Neuronal stem cell (in vitro differentiated cells): ENCODE measurements around the gene SYNDIG1. TPM values are rescaled to one million over a fixed set of nuclear protein-coding genes. Genes with fewer than 3 reads are reported as not detected.

Experiments used
- DNase-seq: peaks from one replicate; pipeline ENCODE4 v3.0.0-alpha.2; 2013; ENCODE audit warnings: low spot score
- H2AFZ ChIP-seq: one replicate; pipeline ENCODE4 v1.6.1; 2013; ENCODE audit warnings: mild to moderate bottlenecking, low read length, inconsistent platforms
- H2AK5ac ChIP-seq: 2 replicates; pipeline ENCODE4 v1.6.1; 2013; ENCODE audit warnings: low read depth, mild to moderate bottlenecking, inconsistent platforms, low read length, moderate library complexity, mixed read lengths
- H2BK120ac ChIP-seq: 2 replicates; pipeline ENCODE4 v1.6.1; 2013; ENCODE audit warnings: low read depth, mild to moderate bottlenecking, inconsistent platforms, low read length, moderate library complexity, mixed read lengths
- H2BK12ac ChIP-seq: one replicate; pipeline ENCODE4 v1.6.1; 2013; ENCODE audit warnings: low read length, inconsistent platforms
- H2BK15ac ChIP-seq: 2 replicates; pipeline ENCODE4 v1.6.1; 2013; ENCODE audit warnings: mild to moderate bottlenecking, low read length, inconsistent platforms, mixed read lengths
- H2BK5ac ChIP-seq: one replicate; pipeline ENCODE4 v1.6.1; 2013; ENCODE audit warnings: inconsistent platforms, mild to moderate bottlenecking, low read length, moderate library complexity
- H3K14ac ChIP-seq: one replicate; pipeline ENCODE4 v1.6.1; 2013; ENCODE audit warnings: low read length, inconsistent platforms
- H3K18ac ChIP-seq: 2 replicates; pipeline ENCODE4 v1.6.1; 2013; ENCODE audit warnings: low read length, inconsistent platforms
- H3K23ac ChIP-seq: 2 replicates; pipeline ENCODE4 v1.6.1; 2013; ENCODE audit warnings: low read depth, mild to moderate bottlenecking, mixed read lengths, low read length, inconsistent platforms; ENCODE audit not compliant: poor library complexity
- H3K27ac ChIP-seq: replicated peaks from 3 replicates; pipeline ENCODE4 v1.5.1; 2013; ENCODE audit warnings: low read length, inconsistent platforms
- H3K27me3 ChIP-seq, 3 experiments: 2 replicates each; pipeline ENCODE4 v1.6.1; 2013; ENCODE audit warnings: low read length in 3 of 3, mild to moderate bottlenecking in 2 of 3, inconsistent platforms in 1 of 3, low read depth in 1 of 3, mixed read lengths in 1 of 3, moderate library complexity in 1 of 3; ENCODE audit not compliant: control insufficient read depth in 3 of 3, insufficient read depth in 3 of 3
- H3K36me3 ChIP-seq, 2 donors: replicated peaks in 1 of 2; 2 replicates each; pipeline ENCODE4 v1.6.1; 2013; ENCODE audit warnings: low read length in 2 of 2; ENCODE audit not compliant: control insufficient read depth in 2 of 2, insufficient read depth in 2 of 2
- H3K4ac ChIP-seq: 2 replicates; pipeline ENCODE4 v1.6.1; 2013; ENCODE audit warnings: inconsistent platforms, mild to moderate bottlenecking, low read length, moderate library complexity
- H3K4me1 ChIP-seq, 2 donors: 1 replicate in 1 of 2; 2 replicates in 1 of 2; pipeline ENCODE4 v1.6.1; 2013; ENCODE audit warnings: low read length in 2 of 2, low read depth in 1 of 2; ENCODE audit not compliant: control insufficient read depth in 2 of 2, insufficient read depth in 1 of 2
- H3K4me2 ChIP-seq: one replicate; pipeline ENCODE4 v1.6.1; 2013; ENCODE audit warnings: mild to moderate bottlenecking, low read length, inconsistent platforms; ENCODE audit not compliant: insufficient read depth, poor library complexity, severe bottlenecking
- H3K4me3 ChIP-seq, 2 donors: 2 replicates each; pipeline ENCODE4 v1.5.1; 2013; ENCODE audit warnings: low read length in 2 of 2, mild to moderate bottlenecking in 2 of 2, inconsistent platforms in 1 of 2, moderate library complexity in 1 of 2
- H3K79me1 ChIP-seq: one replicate; pipeline ENCODE4 v1.6.1; 2013; ENCODE audit warnings: low read depth, mild to moderate bottlenecking, inconsistent platforms, low read length, moderate library complexity
- H3K9ac ChIP-seq: one replicate; pipeline ENCODE4 v1.6.1; 2013; ENCODE audit warnings: mild to moderate bottlenecking, low read depth, low read length, inconsistent platforms; ENCODE audit not compliant: poor library complexity
- H3K9me3 ChIP-seq, 2 donors: replicated peaks in 1 of 2; 2 replicates each; pipeline versions ENCODE3 to v1.6.1; 2013; ENCODE audit warnings: low read length in 2 of 2, mild to moderate bottlenecking in 2 of 2, inconsistent platforms in 1 of 2, low read depth in 1 of 2, mixed read lengths in 1 of 2, moderate library complexity in 1 of 2; ENCODE audit not compliant: control insufficient read depth in 2 of 2, insufficient read depth in 1 of 2
- H4K8ac ChIP-seq: one replicate; pipeline ENCODE4 v1.6.1; 2013; ENCODE audit warnings: low read depth, mild to moderate bottlenecking, inconsistent platforms, low read length, moderate library complexity
- H4K91ac ChIP-seq: one replicate; pipeline ENCODE4 v1.6.1; 2013; ENCODE audit warnings: low read length, low read depth, mild to moderate bottlenecking, inconsistent platforms; ENCODE audit not compliant: poor library complexity
- WGBS, 2 donors: extraction: QIAGEN DNeasy Blood & Tissue Kit; methylation state at CpG; one replicate each; pipeline ENCODE4 v1.1.7; 2013; ENCODE audit warnings: missing lambda C conversion rate in 2 of 2, mixed read lengths in 1 of 2; ENCODE audit not compliant: insufficient read length in 2 of 2, insufficient replicate concordance in 1 of 2; ENCODE audit errors: extremely low coverage in 2 of 2; 5-methylcytosine and 5-hydroxymethylcytosine counted together
- polyA plus RNA-seq, 2 experiments: library from polyadenylated mRNA; stranded (reverse); fragments of 200-250 nt; gene quantifications; one replicate each; pipeline ENCODE4 v1.2.3, GENCODE V29; 2013

SYNDIG1 gene
- polyA plus RNA-seq (2013, experiment 1 of 2) = 1.8 TPM
- 1.7 TPM for polyA plus RNA-seq (2013, experiment 2 of 2)

GRCh38 chr20:24469116-24469893 is at the start of gene SYNDIG1:
Gene SYNDIG1 (plus strand): TSS chr20:24469629. CDS start chr20:24543098, 73,469 bp downstream.
- Histone ChIP-seq H3K9ac (peak within 1 kb of the TSS; percentile 88), H2BK12ac (peak within 1 kb of the TSS; percentile 73), H3K27me3 (peaks cover 2 to 72% (median 13%) of the 10 kb centered on the region in 3 experiments), H3K14ac (peak within 1 kb of the TSS; percentile 43), H3K4me3 (peak within 1 kb of the TSS; percentile 25 to 81), H2BK120ac (peak within 1 kb of the TSS; percentile 70), H3K79me1 (peaks cover 3% of the 10 kb centered on the region), H2BK5ac (peak within 1 kb of the TSS; percentile 87), H3K4ac (no peak within 1 kb of the TSS), H3K4me1 (peaks cover 2 to 7% of the 10 kb centered on the region in 2 donors), H3K4me2 (peak within 1 kb of the TSS; percentile 84), H4K91ac (no peak within 1 kb of the TSS), H2AFZ (peak within 1 kb of the TSS; percentile 71), H3K9me3 (no peaks in the 10 kb centered on the region), H3K36me3 (no peaks in the 10 kb centered on the region), H3K23ac (peak within 1 kb of the TSS; percentile 14), H2AK5ac (no peak within 1 kb of the TSS), H2BK15ac (peak within 1 kb of the TSS; percentile 90), H3K27ac (no peak within 1 kb of the TSS), H3K18ac (peak within 1 kb of the TSS; percentile 89), H4K8ac (no peak within 1 kb of the TSS)
- DNase-seq = peak; percentile 57
- no CpG with 5 or more reads among the region's 91 CpGs for WGBS, 2 donors

- Histone ChIP-seq H3K4me1 (no peaks in the 10 kb centered on the region), H2BK5ac (no peak overlapping the region), H3K14ac (no peak overlapping the region), H2BK12ac (no peak overlapping the region), H2AFZ (no peak overlapping the region), H3K36me3 (no peaks in the 10 kb centered on the region), H3K79me1 (no peaks in the 10 kb centered on the region), H3K4me3 (no peak overlapping the region), H3K9ac (no peak overlapping the region), H4K91ac (no peak overlapping the region), H3K27me3 (no peaks in the 10 kb centered on the region), H4K8ac (no peak overlapping the region), H3K4ac (no peak overlapping the region), H3K9me3 (peaks cover 0 to 3% of the 10 kb centered on the region in 2 donors), H2BK15ac (no peak overlapping the region), H3K18ac (no peak overlapping the region), H3K27ac (no peak overlapping the region), H2AK5ac (no peak overlapping the region), H2BK120ac (no peak overlapping the region), H3K23ac (no peak overlapping the region), H3K4me2 (no peak overlapping the region)
- WGBS, 2 donors = no CpG with 5 or more reads among the region's 6 CpGs
- no peak for DNase-seq
These were observed 49.6 kb upstream of the SYNDIG1 start for GRCh38 chr20:24419786-24420185.

- H3K4me2 ChIP-seq = no peak overlapping the region
- WGBS, 2 donors = no CpG with 5 or more reads among the region's 4 CpGs
- no peak overlapping the region for H3K4me3 ChIP-seq
- no peak overlapping the region for H4K91ac ChIP-seq
- H2AK5ac ChIP-seq = no peak overlapping the region
- H2BK12ac ChIP-seq = no peak overlapping the region
- H3K9me3 ChIP-seq = peaks cover 0 to 3% of the 10 kb centered on the region in 2 donors
- no peak overlapping the region for H2BK15ac ChIP-seq
- H2BK120ac ChIP-seq = no peak overlapping the region
- DNase-seq = no peak
- no peaks in the 10 kb centered on the region for H3K27me3 ChIP-seq
- no peak overlapping the region for H3K4ac ChIP-seq
- no peak overlapping the region for H3K23ac ChIP-seq
- H4K8ac ChIP-seq = no peak overlapping the region
- H2AFZ ChIP-seq = no peak overlapping the region
- no peak overlapping the region for H2BK5ac ChIP-seq
- H3K9ac ChIP-seq = no peak overlapping the region
- no peak overlapping the region for H3K27ac ChIP-seq
- H3K18ac ChIP-seq = no peak overlapping the region
- H3K4me1 ChIP-seq = peaks cover 0 to 2% of the 10 kb centered on the region in 2 donors
- no peak overlapping the region for H3K14ac ChIP-seq
- no peaks in the 10 kb centered on the region for H3K36me3 ChIP-seq
- H3K79me1 ChIP-seq = no peaks in the 10 kb centered on the region
These were observed 48.9 kb upstream of the SYNDIG1 start for GRCh38 chr20:24420567-24420966.

- no peak overlapping the region for H3K4me2 ChIP-seq
- DNase-seq = no peak
- H2BK120ac ChIP-seq = no peak overlapping the region
- H2BK12ac ChIP-seq = no peak overlapping the region
- H3K9ac ChIP-seq = no peak overlapping the region
- H2BK15ac ChIP-seq = no peak overlapping the region
- H3K27me3 ChIP-seq = no peaks in the 10 kb centered on the region
- H4K91ac ChIP-seq = no peak overlapping the region
- no peak overlapping the region for H2AFZ ChIP-seq
- no peak overlapping the region for H2AK5ac ChIP-seq
- H3K4me3 ChIP-seq = no peak overlapping the region
- H2BK5ac ChIP-seq = no peak overlapping the region
- H3K27ac ChIP-seq = no peak overlapping the region
- H3K36me3 ChIP-seq = no peaks in the 10 kb centered on the region
- H3K14ac ChIP-seq = no peak overlapping the region
- no peaks in the 10 kb centered on the region for H3K79me1 ChIP-seq
- H3K4me1 ChIP-seq = peaks cover 0 to 2% of the 10 kb centered on the region in 2 donors
- no peak overlapping the region for H4K8ac ChIP-seq
- WGBS, 2 donors = no CpG with 5 or more reads among the region's 9 CpGs
- peaks cover 0 to 3% of the 10 kb centered on the region in 2 donors for H3K9me3 ChIP-seq
- no peak overlapping the region for H3K4ac ChIP-seq
- no peak overlapping the region for H3K18ac ChIP-seq
- H3K23ac ChIP-seq = no peak overlapping the region
These were observed 48.4 kb upstream of the SYNDIG1 start for GRCh38 chr20:24421071-24421470.
